Natural killer cell (primary cell): ENCODE results near the gene SETD1B. TPM values are rescaled to one million over a fixed set of nuclear protein-coding genes. Genes with fewer than 3 reads are reported as not detected.

Experiments
- ATAC-seq, 3 donors: fragments of 150-1000 bp in 2 of 3; fragments of 200-7000 bp in 1 of 3; cut with Tn5 transposase; 1 replicate in 1 of 3; 2 replicates in 2 of 3; pipeline ENCODE4 v1.10.0; 2021; ENCODE audit warnings: mild to moderate bottlenecking in 2 of 3, moderate library complexity in 2 of 3
- DNase-seq, 2 donors: peaks; one replicate each; pipeline versions ENCODE4 v3.0.0 to v3.0.0-alpha.2; 2013 to 2021; ENCODE audit warnings: mixed read lengths in 1 of 2
- H3K27ac ChIP-seq: one replicate; pipeline ENCODE4 v1.5.1; 2013; ENCODE audit warnings: mild to moderate bottlenecking, low read length
- H3K27me3 ChIP-seq: one replicate; pipeline ENCODE4 v1.6.1; 2013; ENCODE audit warnings: low read length; ENCODE audit not compliant: control insufficient read depth, insufficient read depth
- H3K36me3 ChIP-seq: one replicate; pipeline ENCODE4 v1.6.1; 2013; ENCODE audit warnings: low read length; ENCODE audit not compliant: control insufficient read depth, insufficient read depth
- H3K4me1 ChIP-seq: one replicate; pipeline ENCODE4 v1.6.1; 2013; ENCODE audit warnings: low read length; ENCODE audit not compliant: control insufficient read depth, insufficient read depth
- H3K4me3 ChIP-seq: one replicate; pipeline ENCODE4 v1.5.1; 2013; ENCODE audit warnings: low read length
- H3K9me3 ChIP-seq: one replicate; pipeline ENCODE4 v1.6.1; 2013; ENCODE audit warnings: low read length; ENCODE audit not compliant: control insufficient read depth, insufficient read depth
- H3K27ac Mint-ChIP-seq, 2 donors: one replicate each; pipeline ENCODE4 v1.8.0; 2022; ENCODE audit warnings: mild to moderate bottlenecking in 2 of 2, mixed read lengths in 2 of 2, moderate library complexity in 1 of 2
- H3K27me3 Mint-ChIP-seq, 2 donors: one replicate each; pipeline ENCODE4 v1.8.0; 2022; ENCODE audit warnings: low read depth in 2 of 2, mixed read lengths in 2 of 2
- H3K36me3 Mint-ChIP-seq: one replicate; pipeline ENCODE4 v1.8.0; 2022; ENCODE audit warnings: mixed read lengths
- H3K4me1 Mint-ChIP-seq, 2 donors: one replicate each; pipeline ENCODE4 v1.8.0; 2022; ENCODE audit warnings: mixed read lengths in 2 of 2
- H3K4me3 Mint-ChIP-seq: one replicate; pipeline ENCODE4 v1.8.0; 2022; ENCODE audit warnings: mild to moderate bottlenecking, moderate library complexity, mixed read lengths
- H3K9me3 Mint-ChIP-seq, 2 donors: one replicate each; pipeline ENCODE4 v1.8.0; 2022; ENCODE audit warnings: mixed read lengths in 2 of 2
- WGBS: methylation state at CpG from one replicate; pipeline ENCODE4 v1.1.7; 2013; ENCODE audit warnings: missing lambda C conversion rate; ENCODE audit not compliant: insufficient coverage; 5-methylcytosine and 5-hydroxymethylcytosine counted together
- intact Hi-C: fragments of 100-400 bp; cut with micrococcal nuclease; formaldehyde crosslinking; loops from one replicate; pipeline ENCODE4 v1.14.2; 2022
- total RNA-seq, 4 donors: library from RNA; stranded (reverse); fragments of 120-200 nt in 1 of 4; gene quantifications; one replicate each; pipeline versions ENCODE4 v1.2.3 to v1.2.4, GENCODE V29; 2013 to 2022
- TF ChIP-seq, protein P1 (sequence below): fragments of 200-600 bp; IDR thresholded peaks from one replicate; pipeline ENCODE4 v1.8.0; 2022; ENCODE audit warnings: antibody characterized with exemption

SETD1B gene
- total RNA-seq, 3 donors from 2014 or later (not counting 1 experiment from before 2014, with no cell fraction given) = 55.1 to 57.5 (median 56.2) TPM

DNA sequence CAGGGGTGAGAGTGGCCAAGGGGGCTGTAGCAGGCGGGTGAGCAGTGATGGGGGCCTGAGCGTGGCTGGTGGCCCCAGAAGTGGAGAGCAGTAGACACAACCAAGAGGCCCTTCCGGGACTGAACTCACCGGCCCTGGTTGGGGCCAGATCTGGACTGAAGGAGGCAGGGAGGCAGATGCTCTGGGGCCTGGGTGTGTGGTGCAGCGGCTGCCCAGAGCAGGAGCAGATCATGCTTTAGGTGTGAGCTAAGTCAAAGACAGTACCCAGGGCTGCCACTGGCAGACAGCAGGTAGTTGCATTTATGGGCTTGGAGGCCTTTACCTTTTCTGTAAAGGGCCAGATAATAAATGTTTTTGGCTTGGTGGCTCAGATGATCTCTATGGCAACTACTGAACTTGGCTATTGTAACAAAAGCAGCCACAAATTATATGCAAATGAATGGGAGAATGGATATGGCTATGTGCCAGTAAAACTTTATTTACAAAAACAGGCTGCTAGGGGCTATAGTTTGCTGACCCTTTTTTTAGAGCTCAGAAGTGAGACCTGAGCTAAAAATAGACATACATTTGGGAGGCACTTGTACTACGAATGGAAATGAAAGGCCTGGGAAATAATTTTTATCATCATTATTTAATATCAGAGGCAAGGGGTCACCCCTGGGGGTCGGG, 25.6 kb downstream of the SETD1B start:
- Mint-ChIP-seq H3K4me1 (peaks cover 13 to 28% of the 10 kb centered on the region in 2 donors), H3K27ac (peak overlapping the region in 1 of 2 donors; percentile 60), H3K9me3 (no peaks in the 10 kb centered on the region), H3K36me3 (peaks cover 8% of the 10 kb centered on the region), H3K4me3 (no peak overlapping the region), H3K27me3 (no peaks in the 10 kb centered on the region)
- intact Hi-C loops = no loop called here
- WGBS = 98% methylated on average over 6 of the region's 7 CpGs
- peaks cover 53% of the 10 kb centered on the region for H3K36me3 ChIP-seq
- DNase-seq (no peak), ATAC-seq (no peak)
- H3K9me3 ChIP-seq = no peaks in the 10 kb centered on the region
- H3K4me1 ChIP-seq = no peaks in the 10 kb centered on the region
- H3K27me3 ChIP-seq = no peaks in the 10 kb centered on the region
- no peak overlapping the region for H3K4me3 ChIP-seq
- H3K27ac ChIP-seq = no peak overlapping the region
- TF ChIP-seq, protein P1, sequence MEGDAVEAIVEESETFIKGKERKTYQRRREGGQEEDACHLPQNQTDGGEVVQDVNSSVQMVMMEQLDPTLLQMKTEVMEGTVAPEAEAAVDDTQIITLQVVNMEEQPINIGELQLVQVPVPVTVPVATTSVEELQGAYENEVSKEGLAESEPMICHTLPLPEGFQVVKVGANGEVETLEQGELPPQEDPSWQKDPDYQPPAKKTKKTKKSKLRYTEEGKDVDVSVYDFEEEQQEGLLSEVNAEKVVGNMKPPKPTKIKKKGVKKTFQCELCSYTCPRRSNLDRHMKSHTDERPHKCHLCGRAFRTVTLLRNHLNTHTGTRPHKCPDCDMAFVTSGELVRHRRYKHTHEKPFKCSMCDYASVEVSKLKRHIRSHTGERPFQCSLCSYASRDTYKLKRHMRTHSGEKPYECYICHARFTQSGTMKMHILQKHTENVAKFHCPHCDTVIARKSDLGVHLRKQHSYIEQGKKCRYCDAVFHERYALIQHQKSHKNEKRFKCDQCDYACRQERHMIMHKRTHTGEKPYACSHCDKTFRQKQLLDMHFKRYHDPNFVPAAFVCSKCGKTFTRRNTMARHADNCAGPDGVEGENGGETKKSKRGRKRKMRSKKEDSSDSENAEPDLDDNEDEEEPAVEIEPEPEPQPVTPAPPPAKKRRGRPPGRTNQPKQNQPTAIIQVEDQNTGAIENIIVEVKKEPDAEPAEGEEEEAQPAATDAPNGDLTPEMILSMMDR = no peak

DNA sequence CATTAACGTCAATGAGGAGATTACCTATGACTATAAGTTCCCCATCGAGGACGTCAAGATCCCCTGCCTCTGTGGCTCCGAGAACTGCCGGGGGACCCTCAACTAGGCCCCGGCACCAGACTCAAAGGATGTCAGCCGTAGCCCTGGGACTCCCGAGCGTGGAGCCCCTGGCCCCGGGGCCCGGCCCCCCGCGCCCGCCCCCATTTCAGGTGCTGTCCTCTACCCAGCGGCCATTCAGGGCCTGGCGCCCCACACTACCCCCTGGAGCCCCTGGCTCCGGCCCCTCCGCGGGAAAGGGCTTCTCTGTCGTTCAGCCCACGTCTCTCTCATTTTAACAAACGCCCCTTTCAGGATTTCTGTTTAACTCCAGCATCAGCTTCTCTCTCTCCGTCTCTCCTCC, 26.3 kb downstream of the SETD1B start:
- peaks cover 13 to 28% of the 10 kb centered on the region in 2 donors for H3K4me1 Mint-ChIP-seq
- H3K27me3 ChIP-seq = no peaks in the 10 kb centered on the region
- no peaks in the 10 kb centered on the region for H3K9me3 Mint-ChIP-seq
- H3K36me3 Mint-ChIP-seq = peaks cover 8% of the 10 kb centered on the region
- TF ChIP-seq, protein P1 = no peak
- intact Hi-C loops = no loop called here
- no peaks in the 10 kb centered on the region for H3K27me3 Mint-ChIP-seq
- WGBS = 97% methylated on average over 23 of the region's 23 CpGs
- H3K4me1 ChIP-seq = no peaks in the 10 kb centered on the region
- no peak overlapping the region for H3K4me3 ChIP-seq
- H3K9me3 ChIP-seq = no peaks in the 10 kb centered on the region
- H3K27ac Mint-ChIP-seq = peak overlapping the region in 1 of 2 donors; percentile 51
- no peak overlapping the region for H3K27ac ChIP-seq
- ATAC-seq (no peak), DNase-seq (no peak)
- H3K36me3 ChIP-seq = peaks cover 53% of the 10 kb centered on the region
- no peak overlapping the region for H3K4me3 Mint-ChIP-seq

DNA sequence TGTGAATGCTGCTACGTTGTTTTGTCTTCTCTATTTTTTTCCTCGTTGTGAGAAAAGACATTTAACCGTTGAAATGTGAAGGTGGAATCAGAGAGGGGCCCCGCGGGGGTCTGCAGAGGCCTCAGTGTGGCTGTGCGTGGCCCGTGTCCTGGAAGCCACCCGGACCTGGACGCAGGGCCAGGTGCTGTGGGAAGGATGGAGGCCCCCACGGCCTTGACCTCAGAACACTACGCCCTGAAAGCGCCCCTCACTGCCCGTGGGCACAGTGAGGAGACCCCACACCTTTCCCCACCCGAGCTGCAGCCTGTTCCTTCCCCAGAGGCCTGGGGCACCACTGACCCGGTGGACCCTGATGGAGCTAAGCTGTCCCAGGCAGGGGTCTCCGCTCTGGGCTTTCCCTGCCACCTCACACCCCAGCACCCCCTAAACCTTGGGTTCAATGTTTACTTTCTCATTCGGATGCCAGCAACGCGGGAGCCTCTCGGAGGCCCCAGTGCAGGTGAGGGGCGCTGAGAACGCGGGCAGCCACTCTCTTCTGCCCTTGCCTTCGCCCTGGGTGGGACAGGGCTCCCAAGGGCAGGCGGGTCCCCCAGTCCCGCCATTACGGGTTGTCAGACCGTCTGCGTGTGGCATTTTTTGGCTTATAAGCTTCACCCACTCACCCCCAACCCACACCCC, 26.9 kb downstream of the SETD1B start:
- peaks cover 53% of the 10 kb centered on the region for H3K36me3 ChIP-seq
- H3K4me3 ChIP-seq = no peak overlapping the region
- TF ChIP-seq, protein P1 = no peak
- Mint-ChIP-seq H3K4me1 (peaks cover 13 to 28% of the 10 kb centered on the region in 2 donors), H3K9me3 (no peaks in the 10 kb centered on the region), H3K27me3 (no peaks in the 10 kb centered on the region), H3K36me3 (peaks cover 8% of the 10 kb centered on the region), H3K4me3 (no peak overlapping the region), H3K27ac (peak overlapping the region in 1 of 2 donors; percentile 51)
- no peaks in the 10 kb centered on the region for H3K9me3 ChIP-seq
- no peak for DNase-seq
- no peak for ATAC-seq
- no peak overlapping the region for H3K27ac ChIP-seq
- intact Hi-C loops = no loop called here
- 95% methylated on average over 29 of the region's 29 CpGs for WGBS
- no peaks in the 10 kb centered on the region for H3K4me1 ChIP-seq
- no peaks in the 10 kb centered on the region for H3K27me3 ChIP-seq
